ENCODE results near the gene SORCS1.

- TF ChIP-seq EZH2 (IDR thresholded peaks at IDR 0.05; ENCODE audit: low read depth), result no peak
- peak; percentile 72 for TF ChIP-seq CTCF (conservative IDR thresholded peaks at IDR 0.05)
Observed at GRCh38 chr10:106705681-106706100, 458.8 kb downstream of the SORCS1 start.

All from PC-9 (cell line).